NCI-H345 treated with DMSO at 0.1 percent for 48 hours (cell line): Measurements from ENCODE around the gene GHR.

ENCODE experiments used
- DNase-seq: peaks from one replicate; lab custom pipeline; 2025; ENCODE audit not compliant: unreplicated experiment; lab: John Stamatoyannopoulos, UW

The GHR gene

DNA sequence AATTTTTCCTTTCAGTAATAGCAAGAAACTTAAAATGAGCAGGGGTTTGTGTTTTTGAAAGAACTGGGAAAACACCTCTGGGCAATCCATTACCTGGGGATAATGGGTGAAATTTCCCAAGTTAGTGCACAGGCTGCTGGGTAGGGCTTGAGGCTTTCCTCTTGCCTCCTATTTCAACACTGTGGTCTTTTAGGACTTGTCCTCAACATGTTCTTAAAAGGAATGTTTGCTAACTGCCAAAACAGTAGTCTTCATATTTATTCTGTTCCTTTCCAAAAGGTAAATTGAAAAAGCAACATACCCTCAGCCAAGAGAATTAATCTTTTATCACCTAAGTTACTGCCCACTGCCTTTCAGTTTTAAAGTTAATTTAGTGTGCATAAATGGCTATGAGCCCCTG is 175.1 kb downstream of the GHR start:
- no peak for DNase-seq

GRCh38 chr5:42599106-42599505 is 175.9 kb downstream of the GHR start:
- no peak for DNase-seq

GRCh38 chr5:42600441-42600840 is 177.2 kb downstream of the GHR start:
- DNase-seq, result no peak

GRCh38 chr5:42604171-42604711 is 181.0 kb downstream of the GHR start:
- DNase-seq, result no peak

DNA sequence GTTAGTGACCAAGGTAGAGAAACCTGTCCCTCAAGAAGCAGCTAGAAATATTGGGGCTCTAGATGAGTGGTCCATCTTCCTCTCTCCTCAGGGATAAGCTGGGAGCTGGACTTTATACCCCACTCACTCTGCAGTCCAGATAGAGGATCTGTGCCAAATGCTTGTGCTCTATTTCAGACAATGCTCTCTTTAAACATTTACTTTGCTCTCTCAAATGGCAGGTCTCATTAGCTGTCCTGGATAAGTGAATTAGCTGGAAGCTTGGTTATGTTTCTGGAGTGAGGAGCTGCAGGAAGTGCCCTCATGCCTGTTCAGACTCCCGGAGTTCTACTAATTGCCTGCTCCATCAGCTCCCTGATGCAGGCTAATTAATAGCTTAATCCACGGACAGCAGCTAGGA is 182.3 kb downstream of the GHR start:
- DNase-seq, result no peak

- DNase-seq, result no peak
Observed at GRCh38 chr5:42606464-42606869, 183.2 kb downstream of the GHR start.

DNA sequence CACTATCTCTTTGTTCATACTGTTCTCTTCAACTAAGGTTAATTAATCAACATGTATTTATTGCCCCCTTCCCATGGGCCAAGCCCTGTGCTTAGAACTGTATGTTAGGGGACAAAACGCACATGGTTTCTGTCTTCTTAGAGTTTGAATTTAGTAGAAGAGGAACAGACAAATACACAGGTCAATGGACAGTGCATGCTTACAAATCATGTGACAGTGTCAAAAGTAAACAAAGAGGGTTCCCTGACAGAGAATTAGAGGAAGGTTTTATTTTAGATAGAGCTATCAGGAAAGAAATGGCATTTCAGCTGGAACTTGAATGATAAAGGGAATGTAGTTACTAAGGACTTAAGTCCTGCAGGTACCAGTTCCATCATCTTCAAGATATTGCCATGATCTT is 188.2 kb downstream of the GHR start:
- DNase-seq, result no peak

GRCh38 chr5:42612750-42613366 is 189.6 kb downstream of the GHR start:
- no peak for DNase-seq

GRCh38 chr5:42614509-42614908 is 191.3 kb downstream of the GHR start:
- DNase-seq, result no peak

DNA sequence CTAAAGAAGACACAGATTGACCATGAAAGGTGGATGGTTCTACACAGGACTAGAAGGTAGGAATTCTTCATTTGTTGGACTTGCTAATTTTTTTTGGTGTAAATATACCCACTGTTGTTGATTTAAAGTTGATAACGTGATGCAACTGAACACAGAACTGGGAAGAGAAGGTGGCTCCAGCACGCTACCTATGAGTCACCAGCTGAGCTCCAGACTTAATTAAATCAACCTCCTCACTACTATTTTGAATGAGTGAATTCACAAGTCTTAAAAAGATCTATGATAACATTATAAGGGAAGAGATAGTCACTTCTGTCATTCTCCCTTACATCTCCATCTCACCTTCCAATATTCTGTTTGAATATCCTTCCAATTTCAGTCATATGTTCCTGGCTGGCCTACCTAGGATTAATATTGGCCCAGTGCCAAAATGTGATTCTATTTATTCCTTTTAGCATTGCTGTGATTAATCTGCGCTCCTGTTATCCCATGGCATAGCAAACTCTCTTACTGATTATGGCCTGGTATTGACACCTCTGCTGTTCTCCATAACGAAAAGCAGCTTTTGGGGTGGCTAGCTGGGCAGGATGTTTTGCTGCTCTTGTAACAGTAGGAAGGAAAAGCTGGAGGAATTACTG is 197.5 kb downstream of the GHR start:
- DNase-seq, result no peak

DNA sequence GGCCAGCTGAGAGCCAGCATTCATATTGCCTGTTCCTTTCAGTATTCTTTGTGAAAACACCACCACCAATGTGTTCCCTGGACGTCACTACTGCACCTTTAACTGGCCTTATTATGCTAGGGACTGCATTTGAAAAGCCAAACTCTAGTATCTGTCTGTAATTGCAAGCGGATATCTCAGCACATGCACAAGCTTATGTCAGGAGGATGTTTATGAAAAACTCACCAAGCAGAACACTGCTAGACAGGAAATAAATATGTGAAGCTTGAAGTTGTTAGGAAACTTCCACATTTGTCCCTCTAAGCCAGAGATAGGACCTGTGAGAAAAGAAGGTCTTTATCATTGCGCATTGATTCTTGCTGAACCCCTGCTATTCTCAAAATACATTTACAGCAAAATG is 198.0 kb downstream of the GHR start:
- no peak for DNase-seq

- DNase-seq, result no peak
Observed at GRCh38 chr5:42621662-42622061, 198.4 kb downstream of the GHR start.

- DNase-seq, result no peak
Observed at GRCh38 chr5:42624912-42625311, 201.7 kb downstream of the GHR start.

DNA sequence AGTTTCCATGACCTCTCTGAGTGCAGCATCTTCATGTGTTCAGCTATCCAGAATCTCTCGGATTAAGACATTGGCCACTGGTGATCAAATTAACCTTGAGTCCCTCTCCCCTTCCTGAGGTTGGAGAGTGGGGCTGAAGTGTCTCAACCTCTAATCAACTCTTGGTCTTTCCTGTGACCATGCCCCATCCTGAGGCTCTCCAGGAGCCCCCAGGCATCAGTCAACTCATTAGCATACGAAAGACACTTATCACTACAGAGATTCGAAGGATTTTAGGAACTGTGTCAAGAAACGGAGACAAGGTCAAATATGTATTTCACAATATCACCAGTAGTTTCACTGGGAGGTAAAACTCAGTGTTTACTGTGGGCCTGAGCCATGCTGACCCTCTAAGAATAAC is 203.2 kb downstream of the GHR start:
- DNase-seq, result no peak

DNA sequence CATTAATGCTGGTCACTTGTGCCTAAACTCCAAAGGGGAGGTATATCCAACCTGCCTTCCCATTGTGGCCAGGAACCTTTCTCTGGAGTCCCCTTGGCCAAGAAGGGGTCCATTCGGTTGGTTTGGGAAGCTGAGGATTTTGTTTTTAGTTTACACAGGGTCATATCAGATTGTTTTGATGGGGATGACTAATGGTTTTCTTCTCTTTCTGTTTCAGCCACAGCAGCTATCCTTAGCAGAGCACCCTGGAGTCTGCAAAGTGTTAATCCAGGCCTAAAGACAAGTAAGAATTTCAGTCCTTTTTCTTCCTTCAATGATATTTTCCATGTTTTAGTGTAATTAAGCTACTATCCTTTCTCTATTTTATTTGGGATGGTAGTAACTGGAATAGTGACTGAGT is 205.6 kb downstream of the GHR start:
- DNase-seq, result no peak

GRCh38 chr5:42629284-42629683 is 206.0 kb downstream of the GHR start:
- no peak for DNase-seq

DNA sequence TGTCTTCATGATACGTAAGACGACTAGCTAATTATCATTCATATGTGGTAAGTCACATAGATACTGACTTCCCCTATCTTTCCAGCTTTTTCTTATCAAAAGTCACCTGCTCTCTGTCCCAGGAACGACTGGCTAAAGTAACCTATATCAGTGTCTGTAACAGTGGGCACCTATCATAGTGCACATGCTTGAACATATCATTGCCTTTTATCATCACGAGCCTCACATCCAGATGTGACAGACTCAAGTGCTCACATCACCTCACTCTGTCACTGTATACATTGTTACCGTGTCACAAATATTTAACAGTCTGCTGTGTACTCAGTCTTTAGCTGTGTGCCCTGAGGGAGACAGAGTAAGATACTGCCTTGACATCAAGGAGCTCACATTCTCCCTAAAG is 208.0 kb downstream of the GHR start:
- DNase-seq, result no peak

GRCh38 chr5:42632354-42632900 is 209.2 kb downstream of the GHR start:
- no peak for DNase-seq

GRCh38 chr5:42634575-42634974 is 211.3 kb downstream of the GHR start:
- no peak for DNase-seq

- DNase-seq, result no peak
Observed at GRCh38 chr5:42636425-42636824, 213.2 kb downstream of the GHR start.

DNA sequence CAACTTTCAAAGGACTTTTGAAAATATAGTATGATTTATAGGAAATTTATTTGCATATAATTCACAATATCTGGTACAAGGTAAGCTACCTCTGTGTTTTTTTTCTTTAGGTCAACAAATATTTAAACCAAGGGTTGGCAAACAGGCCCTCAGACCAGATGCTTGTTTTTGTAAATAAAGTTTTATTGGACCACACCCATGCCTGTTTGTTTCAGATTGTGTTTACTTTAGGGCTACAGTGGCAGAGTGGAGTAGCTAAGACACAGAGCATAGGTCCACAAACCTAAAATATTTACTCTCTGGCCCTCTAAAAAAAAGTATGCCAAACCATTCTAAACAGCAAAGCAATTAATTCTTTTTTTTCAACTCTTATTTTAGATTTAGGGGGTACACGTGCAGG is 213.7 kb downstream of the GHR start:
- DNase-seq, result no peak

- no peak for DNase-seq
Observed at GRCh38 chr5:42638972-42639371, 215.7 kb downstream of the GHR start.

GRCh38 chr5:42640835-42641234 is 217.6 kb downstream of the GHR start:
- DNase-seq, result no peak
